ACC112 (cell line): ENCODE results near the gene PRKN.
"Not testable (repeated sequence)": the region's sequence is repeated elsewhere in the genome, so short reads cannot be mapped to it uniquely, and the experiment has no call there.

Source experiments
- H2AFZ ChIP-seq: fragments of 200-600 bp; sonication (generic); one replicate; pipeline ENCODE4 v1.6.0; 2017; ENCODE audit warnings: antibody characterized with exemption, low read length; ENCODE audit not compliant: unreplicated experiment
- H3K27ac ChIP-seq: fragments of 200-600 bp; sonication (generic); 2 replicates; pipeline ENCODE4 v1.5.1; 2014; ENCODE audit warnings: low read depth, mild to moderate bottlenecking, antibody characterized with exemption, low read length, moderate library complexity
- H3K27me3 ChIP-seq: fragments of 200-600 bp; sonication (generic); 2 replicates; pipeline ENCODE4 v1.6.1; 2014; ENCODE audit warnings: mild to moderate bottlenecking, antibody characterized with exemption, low read length, moderate library complexity, mixed read lengths; ENCODE audit not compliant: insufficient read depth
- H3K36me3 ChIP-seq: fragments of 200-600 bp; sonication (generic); 2 replicates; pipeline ENCODE4 v1.6.1; 2016; ENCODE audit warnings: mild to moderate bottlenecking, antibody characterized with exemption, low read length, moderate library complexity, mixed read lengths; ENCODE audit not compliant: insufficient read depth
- H3K4me1 ChIP-seq: fragments of 200-600 bp; sonication (generic); one replicate; pipeline ENCODE4 v1.6.1; 2016; ENCODE audit warnings: low read length, mixed read lengths; ENCODE audit not compliant: insufficient read depth, unreplicated experiment, control insufficient read depth
- H3K4me3 ChIP-seq: fragments of 200-600 bp; sonication (generic); 2 replicates; pipeline ENCODE4 v1.5.1; 2014; ENCODE audit warnings: mild to moderate bottlenecking, low read depth, low read length
- H3K79me2 ChIP-seq: fragments of 200-600 bp; sonication (generic); one replicate; pipeline ENCODE4 v1.6.0; 2016; ENCODE audit warnings: low read length; ENCODE audit not compliant: control insufficient read depth, unreplicated experiment, insufficient read depth

PRKN gene

DNA sequence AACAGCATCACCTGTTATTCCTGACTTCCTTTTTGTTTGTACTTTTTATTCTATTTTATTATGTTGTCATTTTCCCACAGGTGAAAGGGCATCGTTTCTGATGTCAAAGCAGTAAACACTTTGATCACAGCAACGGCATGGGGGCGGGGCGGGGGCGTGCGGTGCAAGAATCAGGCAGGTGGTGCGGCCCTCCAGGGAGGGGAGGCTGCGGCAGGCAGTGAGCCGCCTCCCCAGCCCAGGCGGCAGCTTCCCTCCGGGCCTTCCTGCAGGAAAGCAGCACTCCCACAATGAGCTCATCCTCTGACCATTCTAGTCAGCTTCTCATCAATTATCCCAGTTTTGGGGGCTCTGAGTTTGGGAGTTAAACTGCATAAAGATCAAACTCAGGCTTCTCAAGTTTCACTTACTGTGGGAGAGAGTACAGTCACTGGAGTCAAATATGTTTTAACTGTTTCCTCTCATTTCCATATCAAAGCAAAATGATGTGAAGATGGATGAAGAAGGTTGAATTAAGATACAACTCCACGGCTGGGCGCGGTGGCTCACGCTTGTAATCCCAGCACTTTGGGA, 845.3 kb downstream of the PRKN start:
- H3K36me3 ChIP-seq = no peaks in the 10 kb centered on the region
- H3K27ac ChIP-seq = no peak overlapping the region
- no peak overlapping the region for H3K4me3 ChIP-seq
- H3K79me2 ChIP-seq = no peaks in the 10 kb centered on the region
- H2AFZ ChIP-seq = no peak overlapping the region
- H3K27me3 ChIP-seq = no peaks in the 10 kb centered on the region
- H3K4me1 ChIP-seq = no peaks in the 10 kb centered on the region

DNA sequence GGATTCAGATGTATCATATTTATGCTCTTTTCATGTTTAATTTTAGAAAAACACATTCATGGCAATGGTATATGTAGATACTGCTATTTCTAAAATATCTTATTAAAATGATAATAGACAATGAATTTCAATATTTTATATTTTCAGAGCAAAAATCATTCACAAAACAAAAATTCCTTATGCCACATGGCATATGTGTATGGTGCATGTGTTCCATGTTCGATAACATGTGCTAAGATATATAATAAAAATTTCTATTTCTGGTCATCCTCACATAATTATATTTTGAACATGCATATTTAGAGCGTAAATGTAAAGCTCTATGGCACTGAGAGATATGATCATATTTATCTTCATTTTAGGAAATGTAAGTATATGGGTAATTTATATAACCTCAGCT, 847.5 kb downstream of the PRKN start:
- no peaks in the 10 kb centered on the region for H3K79me2 ChIP-seq
- no peak overlapping the region for H3K4me3 ChIP-seq
- no peaks in the 10 kb centered on the region for H3K36me3 ChIP-seq
- no peak overlapping the region for H3K27ac ChIP-seq
- no peaks in the 10 kb centered on the region for H3K4me1 ChIP-seq
- no peaks in the 10 kb centered on the region for H3K27me3 ChIP-seq
- H2AFZ ChIP-seq = no peak overlapping the region

DNA sequence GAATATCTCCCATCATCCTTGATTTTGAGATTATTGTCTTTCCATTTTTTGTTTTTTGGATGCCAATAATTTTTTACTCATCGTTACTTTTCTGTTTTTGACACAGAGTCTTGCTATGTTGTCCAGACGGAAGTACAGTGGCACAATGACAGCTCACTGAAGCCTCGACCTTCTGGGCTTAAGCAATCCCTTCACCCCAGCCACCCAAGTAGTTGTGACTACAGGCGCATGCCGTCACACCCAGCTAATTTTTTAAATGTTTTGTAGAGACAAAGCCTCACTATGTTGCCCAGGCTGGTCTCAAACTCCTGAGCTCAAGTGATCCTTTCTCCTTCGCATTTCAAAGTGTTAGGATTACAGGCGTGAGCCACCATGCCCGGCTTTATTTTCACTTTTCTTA, 851.3 kb downstream of the PRKN start:
- H3K27ac ChIP-seq = no peak overlapping the region
- no peak overlapping the region for H3K4me3 ChIP-seq
- no peaks in the 10 kb centered on the region for H3K79me2 ChIP-seq
- H2AFZ ChIP-seq = no peak overlapping the region
- H3K4me1 ChIP-seq = no peaks in the 10 kb centered on the region
- H3K36me3 ChIP-seq = no peaks in the 10 kb centered on the region
- H3K27me3 ChIP-seq = no peaks in the 10 kb centered on the region

DNA sequence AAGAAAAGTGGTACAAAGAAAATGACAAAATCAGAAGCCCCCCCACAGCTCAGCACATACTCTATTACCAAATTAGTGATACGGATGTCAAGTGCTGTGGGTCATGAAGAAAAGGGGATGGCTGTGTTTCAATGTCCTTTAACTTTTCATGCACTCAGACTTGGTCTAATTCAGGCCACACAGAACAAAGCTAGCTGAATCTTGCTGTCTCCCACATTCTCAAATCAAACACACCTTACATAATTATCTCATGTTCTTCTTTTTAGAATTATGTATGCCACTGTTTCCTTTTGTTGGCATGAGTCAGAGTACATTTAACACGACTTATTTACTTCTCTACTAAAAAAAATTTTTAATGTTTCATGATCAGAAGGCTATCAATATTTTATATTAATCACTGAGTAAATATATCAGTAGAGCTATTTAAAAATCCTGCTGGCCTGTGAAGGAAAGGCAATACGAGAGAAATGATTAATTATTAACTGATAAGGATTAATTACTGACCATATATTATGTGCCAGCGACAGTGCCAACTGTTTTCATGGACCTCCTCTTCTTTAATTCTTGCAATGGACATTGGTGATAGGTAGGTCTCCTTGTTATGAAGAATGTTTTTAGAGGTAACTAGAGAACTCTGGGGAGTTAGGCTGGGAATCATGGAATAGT, 857.2 kb downstream of the PRKN start:
- H3K27me3 ChIP-seq = no peaks in the 10 kb centered on the region
- H3K79me2 ChIP-seq = no peaks in the 10 kb centered on the region
- no peaks in the 10 kb centered on the region for H3K36me3 ChIP-seq
- H2AFZ ChIP-seq = no peak overlapping the region
- no peak overlapping the region for H3K4me3 ChIP-seq
- no peaks in the 10 kb centered on the region for H3K4me1 ChIP-seq
- H3K27ac ChIP-seq = no peak overlapping the region

DNA sequence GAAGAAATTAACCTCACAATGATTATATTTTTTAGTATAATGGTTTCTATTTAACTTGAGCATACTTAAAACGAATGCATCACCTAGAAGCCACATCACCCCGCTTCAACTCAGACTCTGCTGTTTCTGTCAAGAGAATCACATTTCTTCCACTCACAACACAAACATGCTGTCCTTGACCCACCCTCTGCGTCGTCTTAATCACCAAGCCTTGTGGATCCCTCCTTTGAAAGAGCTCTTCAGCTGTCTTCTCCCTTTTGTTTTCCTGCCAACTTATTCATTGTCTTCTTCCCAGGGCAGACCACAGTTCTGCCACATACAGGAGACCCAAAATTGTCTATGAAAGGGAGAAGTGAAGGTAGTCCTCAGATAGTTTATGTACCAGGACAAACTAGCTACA, 858.1 kb downstream of the PRKN start:
- no peak overlapping the region for H3K4me3 ChIP-seq
- H3K79me2 ChIP-seq = no peaks in the 10 kb centered on the region
- H3K27ac ChIP-seq = no peak overlapping the region

DNA sequence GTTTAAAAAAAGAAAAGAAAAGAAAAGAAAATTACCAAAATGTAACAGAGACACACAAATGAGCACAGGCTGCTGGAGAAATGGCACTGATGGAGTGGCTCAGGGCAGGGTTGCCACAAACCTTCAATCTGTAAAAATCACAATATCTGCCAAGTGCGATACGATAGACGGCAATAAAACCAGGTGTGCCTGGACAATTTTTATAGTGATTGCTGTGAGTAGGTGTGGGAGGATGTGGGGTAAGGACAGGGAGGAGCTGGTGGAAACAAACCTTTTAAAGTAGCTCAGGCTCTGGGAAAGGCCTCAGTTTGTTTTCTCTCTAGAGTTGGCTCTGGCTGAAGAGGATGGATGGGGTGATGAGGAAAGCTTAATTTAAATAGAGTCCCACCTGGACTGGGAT, 861.0 kb downstream of the PRKN start:
- Histone ChIP-seq H3K27me3 (no peaks in the 10 kb centered on the region), H3K4me1 (no peaks in the 10 kb centered on the region), H3K79me2 (no peaks in the 10 kb centered on the region), H3K4me3 (no peak overlapping the region), H3K36me3 (no peaks in the 10 kb centered on the region), H2AFZ (no peak overlapping the region), H3K27ac (no peak overlapping the region)

More for the DNA sequence above, 858.1 kb downstream of the PRKN start:
- H3K27me3 ChIP-seq = no peaks in the 10 kb centered on the region
- H3K4me1 ChIP-seq = no peaks in the 10 kb centered on the region
- no peak overlapping the region for H2AFZ ChIP-seq
- H3K36me3 ChIP-seq = no peaks in the 10 kb centered on the region

DNA sequence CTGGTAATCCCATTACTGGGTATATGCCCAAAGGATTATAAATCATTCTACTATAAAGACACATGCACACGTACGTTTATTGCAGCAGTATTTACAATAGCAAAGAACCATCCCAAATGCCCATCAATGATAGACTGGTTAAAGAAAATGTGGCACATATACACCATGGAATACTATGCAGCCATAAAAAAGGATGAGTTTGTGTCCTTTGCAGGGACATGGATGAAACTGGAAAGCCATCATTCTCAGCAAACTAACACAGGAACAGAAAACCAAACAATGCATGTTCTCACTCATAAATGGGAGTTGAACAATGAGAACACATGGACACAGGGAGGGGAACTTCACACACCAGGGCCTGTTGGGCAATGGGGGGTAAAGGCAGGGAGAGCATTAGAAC, 866.5 kb downstream of the PRKN start:
- not testable (repeated sequence) for H3K27ac ChIP-seq, H3K79me2 ChIP-seq, H3K4me3 ChIP-seq, H3K36me3 ChIP-seq, H3K27me3 ChIP-seq, H2AFZ ChIP-seq, H3K4me1 ChIP-seq

DNA sequence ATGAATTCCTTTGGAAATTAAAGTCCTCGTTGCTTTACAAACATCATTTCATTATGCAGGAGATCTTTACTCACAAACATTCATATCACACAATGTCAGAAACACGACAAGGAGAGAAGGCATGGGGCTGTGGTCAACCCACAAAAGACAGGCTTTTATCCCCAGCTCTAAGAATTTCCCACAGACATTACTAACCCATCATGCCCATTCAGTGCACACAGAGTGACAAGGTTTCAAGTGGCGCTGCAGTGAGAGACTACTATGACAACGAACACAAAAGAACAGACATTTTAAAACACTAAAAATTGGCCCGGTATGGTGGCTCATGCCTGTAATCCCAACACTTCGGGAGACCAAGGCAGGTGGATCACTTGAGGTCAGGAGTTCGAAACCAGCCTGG, 873.9 kb downstream of the PRKN start:
- no peak overlapping the region for H3K4me3 ChIP-seq
- no peak overlapping the region for H2AFZ ChIP-seq
- no peaks in the 10 kb centered on the region for H3K27me3 ChIP-seq
- no peaks in the 10 kb centered on the region for H3K79me2 ChIP-seq
- H3K4me1 ChIP-seq = no peaks in the 10 kb centered on the region
- no peak overlapping the region for H3K27ac ChIP-seq
- no peaks in the 10 kb centered on the region for H3K36me3 ChIP-seq

DNA sequence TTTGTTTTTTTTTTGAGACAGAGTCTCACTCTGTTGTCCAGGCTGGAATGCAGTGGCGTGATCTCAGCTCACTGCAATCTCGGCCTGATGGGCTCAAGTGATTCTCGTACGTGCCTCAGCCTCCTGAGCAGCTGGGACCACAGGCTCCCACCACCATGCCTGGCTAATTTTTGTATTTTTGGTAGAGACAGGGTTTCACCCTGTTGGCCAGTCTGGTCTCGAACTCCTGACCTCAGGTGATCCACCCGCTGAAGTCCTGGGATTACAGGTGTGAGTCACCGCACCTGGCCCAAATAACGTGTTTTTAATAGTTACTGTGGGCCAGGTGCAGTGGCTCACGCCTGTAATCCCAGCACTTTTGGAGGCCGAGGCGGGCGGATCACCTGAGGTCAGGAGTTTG, 876.1 kb downstream of the PRKN start:
- H3K79me2 ChIP-seq, H3K4me3 ChIP-seq, H3K27ac ChIP-seq, H3K36me3 ChIP-seq, H3K4me1 ChIP-seq, H2AFZ ChIP-seq, H3K27me3 ChIP-seq: not testable (repeated sequence)

DNA sequence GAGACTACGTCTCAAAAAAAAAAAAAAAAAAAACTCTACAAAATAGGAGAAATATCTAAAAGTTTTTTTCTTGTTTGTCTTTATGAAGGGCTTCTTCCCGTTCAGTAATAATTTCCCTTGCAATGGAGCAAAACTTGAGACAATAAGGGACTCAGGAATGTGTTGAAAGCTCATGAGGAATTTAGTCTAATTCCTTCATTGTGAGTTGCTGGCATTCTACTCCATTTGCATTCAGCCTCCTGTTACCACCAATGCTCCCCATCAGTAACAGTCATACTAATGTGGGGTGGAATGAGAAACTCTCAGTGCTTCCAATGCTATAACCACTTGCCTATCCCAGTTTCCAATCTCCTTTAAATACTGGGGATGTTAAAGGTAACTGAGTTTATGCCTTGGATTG, 877.0 kb downstream of the PRKN start:
- Histone ChIP-seq H3K27me3 (no peaks in the 10 kb centered on the region), H3K79me2 (no peaks in the 10 kb centered on the region), H2AFZ (no peak overlapping the region), H3K36me3 (no peaks in the 10 kb centered on the region), H3K4me3 (no peak overlapping the region), H3K4me1 (no peaks in the 10 kb centered on the region), H3K27ac (no peak overlapping the region)

DNA sequence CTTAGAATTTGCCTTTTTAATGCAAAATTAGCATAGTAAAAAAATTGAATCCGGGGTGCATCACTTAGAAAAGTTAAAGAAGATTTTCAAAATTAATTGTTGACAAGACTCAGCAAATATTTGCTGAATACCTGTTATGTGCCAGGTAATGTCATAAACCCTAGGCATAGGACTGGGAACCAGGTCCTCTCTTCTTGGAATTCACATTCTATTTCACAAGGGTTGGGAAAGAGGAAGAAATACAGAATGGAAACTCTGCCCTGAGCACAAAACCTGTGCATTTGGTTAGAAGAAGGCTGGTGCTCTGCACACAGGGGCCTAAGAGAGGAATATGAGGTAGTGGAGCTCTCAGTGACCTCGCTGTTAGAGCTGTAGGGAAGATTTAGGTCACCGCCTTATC, 879.9 kb downstream of the PRKN start:
- no peak overlapping the region for H3K27ac ChIP-seq
- H3K36me3 ChIP-seq = no peaks in the 10 kb centered on the region
- no peak overlapping the region for H2AFZ ChIP-seq
- no peak overlapping the region for H3K4me3 ChIP-seq
- no peaks in the 10 kb centered on the region for H3K27me3 ChIP-seq
- no peaks in the 10 kb centered on the region for H3K4me1 ChIP-seq
- H3K79me2 ChIP-seq = no peaks in the 10 kb centered on the region
